ENCODE measurements around the gene OPHN1.

Gene OPHN1

DNA sequence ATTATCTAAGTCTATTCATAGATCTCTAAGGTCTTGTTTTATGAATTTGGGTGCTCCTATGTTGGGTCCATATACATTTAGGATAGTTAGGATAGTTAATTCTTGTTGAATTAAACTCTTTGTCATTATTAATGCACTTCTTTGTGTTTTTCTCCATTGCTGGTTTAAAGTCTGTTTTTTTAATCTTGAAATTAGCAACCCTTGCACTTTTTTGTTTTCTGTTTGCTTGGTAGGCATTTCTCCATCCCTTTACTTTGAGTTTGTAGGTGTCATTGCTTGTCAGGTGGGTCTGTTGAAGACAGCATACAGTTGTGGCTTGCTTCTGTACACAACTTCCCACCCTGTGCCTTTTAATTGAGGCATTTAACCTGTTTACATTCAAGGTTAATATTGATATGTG lies 434.8 kb downstream of the OPHN1 start:
- Mint-ChIP-seq H3K4me3 (no peak overlapping the region), H3K4me1 (no peaks in the 10 kb centered on the region), H3K9me3 (peaks cover 34% of the 10 kb centered on the region), H3K27me3 (ENCODE audit: low read depth) (no peaks in the 10 kb centered on the region), H3K27ac (no peak overlapping the region), H3K36me3 (ENCODE audit: low read depth) (no peaks in the 10 kb centered on the region)
- TF ChIP-seq, protein P1, sequence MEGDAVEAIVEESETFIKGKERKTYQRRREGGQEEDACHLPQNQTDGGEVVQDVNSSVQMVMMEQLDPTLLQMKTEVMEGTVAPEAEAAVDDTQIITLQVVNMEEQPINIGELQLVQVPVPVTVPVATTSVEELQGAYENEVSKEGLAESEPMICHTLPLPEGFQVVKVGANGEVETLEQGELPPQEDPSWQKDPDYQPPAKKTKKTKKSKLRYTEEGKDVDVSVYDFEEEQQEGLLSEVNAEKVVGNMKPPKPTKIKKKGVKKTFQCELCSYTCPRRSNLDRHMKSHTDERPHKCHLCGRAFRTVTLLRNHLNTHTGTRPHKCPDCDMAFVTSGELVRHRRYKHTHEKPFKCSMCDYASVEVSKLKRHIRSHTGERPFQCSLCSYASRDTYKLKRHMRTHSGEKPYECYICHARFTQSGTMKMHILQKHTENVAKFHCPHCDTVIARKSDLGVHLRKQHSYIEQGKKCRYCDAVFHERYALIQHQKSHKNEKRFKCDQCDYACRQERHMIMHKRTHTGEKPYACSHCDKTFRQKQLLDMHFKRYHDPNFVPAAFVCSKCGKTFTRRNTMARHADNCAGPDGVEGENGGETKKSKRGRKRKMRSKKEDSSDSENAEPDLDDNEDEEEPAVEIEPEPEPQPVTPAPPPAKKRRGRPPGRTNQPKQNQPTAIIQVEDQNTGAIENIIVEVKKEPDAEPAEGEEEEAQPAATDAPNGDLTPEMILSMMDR (IDR thresholded peaks at IDR 0.05; ENCODE audit: unreplicated experiment in 3 of 3) = no peak
